Measurements from ENCODE around the gene UCK2.

The UCK2 gene

GRCh38 chr1:165897326-165898303, 70.2 kb downstream of the UCK2 start:
- Mint-ChIP-seq H3K4me1 (peaks cover 57% of the 10 kb centered on the region), H3K27me3 (ENCODE audit: low read depth) (peaks cover 3% of the 10 kb centered on the region), H3K4me3 (no peak overlapping the region), H3K9me3 (no peaks in the 10 kb centered on the region), H3K27ac (no peak overlapping the region), H3K36me3 (ENCODE audit: low read depth) (peaks cover 38% of the 10 kb centered on the region)
- TF ChIP-seq, protein P1, sequence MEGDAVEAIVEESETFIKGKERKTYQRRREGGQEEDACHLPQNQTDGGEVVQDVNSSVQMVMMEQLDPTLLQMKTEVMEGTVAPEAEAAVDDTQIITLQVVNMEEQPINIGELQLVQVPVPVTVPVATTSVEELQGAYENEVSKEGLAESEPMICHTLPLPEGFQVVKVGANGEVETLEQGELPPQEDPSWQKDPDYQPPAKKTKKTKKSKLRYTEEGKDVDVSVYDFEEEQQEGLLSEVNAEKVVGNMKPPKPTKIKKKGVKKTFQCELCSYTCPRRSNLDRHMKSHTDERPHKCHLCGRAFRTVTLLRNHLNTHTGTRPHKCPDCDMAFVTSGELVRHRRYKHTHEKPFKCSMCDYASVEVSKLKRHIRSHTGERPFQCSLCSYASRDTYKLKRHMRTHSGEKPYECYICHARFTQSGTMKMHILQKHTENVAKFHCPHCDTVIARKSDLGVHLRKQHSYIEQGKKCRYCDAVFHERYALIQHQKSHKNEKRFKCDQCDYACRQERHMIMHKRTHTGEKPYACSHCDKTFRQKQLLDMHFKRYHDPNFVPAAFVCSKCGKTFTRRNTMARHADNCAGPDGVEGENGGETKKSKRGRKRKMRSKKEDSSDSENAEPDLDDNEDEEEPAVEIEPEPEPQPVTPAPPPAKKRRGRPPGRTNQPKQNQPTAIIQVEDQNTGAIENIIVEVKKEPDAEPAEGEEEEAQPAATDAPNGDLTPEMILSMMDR (IDR thresholded peaks at IDR 0.05; ENCODE audit: unreplicated experiment in 3 of 3), result no peak

GRCh38 chr1:165898837-165899236, 71.4 kb downstream of the UCK2 start:
- H3K36me3 Mint-ChIP-seq (ENCODE audit: low read depth), result peaks cover 33% of the 10 kb centered on the region

GRCh38 chr1:165899461-165899941, 72.1 kb downstream of the UCK2 start:
- TF ChIP-seq, protein P1 (IDR thresholded peaks at IDR 0.05; ENCODE audit: unreplicated experiment in 3 of 3), result no peak
- no peak overlapping the region for H3K27ac Mint-ChIP-seq

More at GRCh38 chr1:165898837-165899236, 71.4 kb downstream of the UCK2 start:
- peaks cover 61% of the 10 kb centered on the region for H3K4me1 Mint-ChIP-seq
- H3K4me3 Mint-ChIP-seq, result no peak overlapping the region
- H3K9me3 Mint-ChIP-seq, result no peaks in the 10 kb centered on the region
- TF ChIP-seq, protein P1 (IDR thresholded peaks at IDR 0.05; ENCODE audit: unreplicated experiment in 3 of 3), result no peak
- peak overlapping the region; percentile 7 to 32 (median 13) for H3K27ac Mint-ChIP-seq
- no peaks in the 10 kb centered on the region for H3K27me3 Mint-ChIP-seq (ENCODE audit: low read depth)

GRCh38 chr1:165900576-165901380, 73.4 kb downstream of the UCK2 start:
- Mint-ChIP-seq H3K9me3 (no peaks in the 10 kb centered on the region), H3K27me3 (ENCODE audit: low read depth) (no peaks in the 10 kb centered on the region), H3K36me3 (ENCODE audit: low read depth) (peaks cover 26% of the 10 kb centered on the region), H3K4me3 (peak overlapping the region in 1 of 3 experiments; percentile 16), H3K4me1 (peaks cover 61% of the 10 kb centered on the region), H3K27ac (peak overlapping the region; percentile 23 to 63 (median 58))
- TF ChIP-seq, protein P1 (IDR thresholded peaks at IDR 0.05; ENCODE audit: unreplicated experiment in 3 of 3), result no peak

More at GRCh38 chr1:165899461-165899941, 72.1 kb downstream of the UCK2 start:
- H3K4me1 Mint-ChIP-seq, result peaks cover 63% of the 10 kb centered on the region
- H3K36me3 Mint-ChIP-seq (ENCODE audit: low read depth), result peaks cover 28% of the 10 kb centered on the region
- H3K4me3 Mint-ChIP-seq, result no peak overlapping the region
- no peaks in the 10 kb centered on the region for H3K9me3 Mint-ChIP-seq
- H3K27me3 Mint-ChIP-seq (ENCODE audit: low read depth), result no peaks in the 10 kb centered on the region

- Mint-ChIP-seq H3K9me3 (no peaks in the 10 kb centered on the region), H3K27me3 (ENCODE audit: low read depth) (no peaks in the 10 kb centered on the region), H3K36me3 (ENCODE audit: low read depth) (peaks cover 38% of the 10 kb centered on the region), H3K4me3 (no peak overlapping the region), H3K27ac (no peak overlapping the region), H3K4me1 (peaks cover 43% of the 10 kb centered on the region)
- TF ChIP-seq, protein P1 (IDR thresholded peaks at IDR 0.05; ENCODE audit: unreplicated experiment in 3 of 3), result no peak
Measured at GRCh38 chr1:165902565-165902964, 75.2 kb downstream of the UCK2 start.

Measured in nephron (organoid).